NCI-H128 (cell line): Measurements from ENCODE around the gene AP2M1.
"Not testable (repeated sequence)": the region's sequence is repeated elsewhere in the genome, so short reads cannot be mapped to it uniquely, and the experiment has no call there.

ENCODE experiments used
- DNase-seq: peaks from one replicate; lab custom pipeline; 2025; ENCODE audit not compliant: unreplicated experiment; lab: John Stamatoyannopoulos, UW

AP2M1 gene

GRCh38 chr3:184174646-184175492, at the start of gene AP2M1:
Gene AP2M1 (plus strand): TSS chr3:184174855. CDS start chr3:184176994, 2,139 bp downstream.
- DNase-seq: peak; percentile 95

DNA sequence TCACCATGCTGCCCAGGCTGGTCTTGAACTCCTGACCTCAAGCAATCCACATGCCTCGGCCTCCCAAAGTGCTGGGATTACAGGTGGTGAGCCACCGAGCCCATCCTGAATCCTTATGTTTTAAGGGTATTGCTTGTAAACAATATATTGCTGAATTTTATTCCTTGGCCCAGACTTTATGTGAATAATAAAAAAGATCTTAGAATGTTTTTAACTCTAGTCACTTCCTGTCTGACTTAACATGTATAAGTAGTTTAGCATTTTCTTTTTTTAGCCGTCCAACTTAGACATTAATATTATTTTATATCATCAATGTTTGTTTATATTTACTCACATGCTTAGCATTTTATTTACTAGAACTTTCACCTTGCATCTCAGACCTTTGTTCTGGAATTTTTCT, 48.6 kb upstream of the AP2M1 start:
- no peak for DNase-seq

- DNase-seq: peak; percentile 30
These were observed 45.6 kb upstream of the AP2M1 start for GRCh38 chr3:184129012-184129411.

DNA sequence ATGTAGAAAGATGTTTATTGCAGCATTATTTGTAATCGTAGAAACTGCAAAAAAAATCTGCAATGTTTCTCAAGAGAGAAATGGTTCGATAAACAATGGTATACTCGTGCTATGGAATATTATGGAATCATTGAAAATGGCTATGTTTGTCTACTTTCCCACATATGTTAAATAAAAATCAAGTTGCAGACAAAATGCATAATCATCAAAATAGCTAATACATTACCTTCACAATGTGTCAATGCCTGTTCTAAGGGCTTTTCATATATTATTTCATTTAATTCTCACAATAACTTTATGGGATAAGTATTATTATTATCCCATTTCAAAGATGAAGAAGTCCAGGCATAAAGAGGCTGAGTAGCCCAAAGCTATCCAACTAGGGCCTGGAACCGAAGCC, 41.7 kb upstream of the AP2M1 start:
- DNase-seq: no peak

DNA sequence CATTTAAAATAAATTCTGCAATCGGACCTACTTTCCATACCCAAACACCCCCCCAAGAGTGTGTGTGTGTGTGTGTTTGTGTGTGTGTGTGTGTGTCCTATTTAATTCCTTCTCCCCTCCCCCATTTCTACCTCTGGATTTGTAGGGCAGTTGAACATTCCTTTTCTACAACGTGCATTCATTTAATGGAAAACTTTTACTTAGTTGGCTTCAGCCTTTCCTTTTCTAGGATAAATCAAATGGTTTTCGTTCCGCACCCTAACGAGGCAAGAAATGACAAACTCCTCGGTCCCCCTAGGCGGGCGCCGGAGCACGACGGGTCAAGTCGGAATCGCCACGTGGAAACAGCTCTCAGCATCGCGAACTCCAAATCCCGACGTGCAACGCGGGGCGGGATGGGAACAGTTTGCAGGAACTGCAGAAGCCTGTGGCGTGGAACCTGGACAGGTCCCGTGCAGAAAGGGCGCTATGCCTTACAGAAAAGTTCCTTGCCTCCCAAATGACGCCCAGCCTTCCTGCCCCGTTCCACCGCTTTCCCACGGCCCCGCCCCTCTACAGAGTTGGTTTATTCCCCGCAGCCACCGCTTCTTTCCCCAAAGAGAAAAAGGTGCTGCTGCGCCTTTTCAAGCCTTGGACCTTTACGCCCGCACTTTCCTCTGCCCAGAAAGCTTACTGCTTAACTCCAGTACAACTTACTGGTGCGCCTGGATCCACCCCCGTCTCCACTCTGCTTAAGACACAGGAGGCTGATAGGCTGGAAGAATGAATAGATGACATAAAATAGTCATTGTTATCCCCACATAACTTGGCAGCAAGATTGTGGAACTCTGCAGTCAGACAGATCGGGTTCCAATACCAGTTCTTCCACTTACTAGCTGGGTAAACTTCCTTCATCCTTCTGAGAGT, 40.6 kb upstream of the AP2M1 start:
- DNase-seq: peak; percentile 67

GRCh38 chr3:184134746-184135148, 39.9 kb upstream of the AP2M1 start:
- no peak for DNase-seq

- peak; percentile 94 for DNase-seq
These were observed 39.3 kb upstream of the AP2M1 start, which contains the start of gene EIF2B5 for GRCh38 chr3:184135149-184135910. Gene EIF2B5 (plus strand): TSS chr3:184135358. CDS start chr3:184135386, 28 bp downstream.

- no peak for DNase-seq
These were observed 38.8 kb upstream of the AP2M1 start for GRCh38 chr3:184135911-184136260.

GRCh38 chr3:184140436-184140835, 34.2 kb upstream of the AP2M1 start:
- DNase-seq: no peak

GRCh38 chr3:184142199-184142598, 32.5 kb upstream of the AP2M1 start:
- no peak for DNase-seq

DNA sequence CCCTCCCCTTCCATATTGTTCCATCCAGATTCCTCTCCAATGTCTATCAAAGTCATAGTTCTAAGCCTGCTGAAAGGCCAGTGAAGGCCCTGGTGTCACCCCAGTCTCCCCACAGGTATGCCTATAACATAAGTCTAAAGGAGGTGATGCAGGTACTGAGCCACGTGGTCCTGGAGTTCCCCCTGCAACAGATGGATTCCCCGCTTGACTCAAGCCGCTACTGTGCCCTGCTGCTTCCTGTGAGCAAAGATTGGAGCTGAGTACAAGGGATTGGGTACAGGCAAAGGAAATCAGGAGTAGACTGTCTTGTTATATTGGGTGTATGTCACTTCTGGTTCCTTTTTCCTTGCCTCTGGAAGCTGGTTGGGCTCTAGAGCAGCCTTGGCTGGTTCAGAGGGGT, 31.3 kb upstream of the AP2M1 start:
- no peak for DNase-seq

DNA sequence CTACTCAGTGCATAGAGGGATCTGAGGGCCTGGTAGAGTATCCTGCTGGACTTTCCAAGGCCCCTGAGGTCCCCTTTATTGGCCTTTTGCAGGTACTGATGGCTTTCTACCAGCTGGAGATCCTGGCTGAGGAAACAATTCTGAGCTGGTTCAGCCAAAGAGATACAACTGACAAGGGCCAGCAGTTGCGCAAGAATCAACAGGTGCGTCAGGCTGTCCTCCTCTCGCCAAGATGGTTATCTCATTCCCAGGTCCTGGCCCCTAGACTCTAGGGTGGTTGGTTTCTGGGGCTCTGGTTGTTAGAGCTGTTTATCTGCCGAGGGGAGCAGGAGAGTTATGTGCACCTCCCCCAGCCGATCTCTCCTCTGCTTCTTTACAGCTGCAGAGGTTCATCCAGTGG, 30.1 kb upstream of the AP2M1 start:
- no peak for DNase-seq

DNA sequence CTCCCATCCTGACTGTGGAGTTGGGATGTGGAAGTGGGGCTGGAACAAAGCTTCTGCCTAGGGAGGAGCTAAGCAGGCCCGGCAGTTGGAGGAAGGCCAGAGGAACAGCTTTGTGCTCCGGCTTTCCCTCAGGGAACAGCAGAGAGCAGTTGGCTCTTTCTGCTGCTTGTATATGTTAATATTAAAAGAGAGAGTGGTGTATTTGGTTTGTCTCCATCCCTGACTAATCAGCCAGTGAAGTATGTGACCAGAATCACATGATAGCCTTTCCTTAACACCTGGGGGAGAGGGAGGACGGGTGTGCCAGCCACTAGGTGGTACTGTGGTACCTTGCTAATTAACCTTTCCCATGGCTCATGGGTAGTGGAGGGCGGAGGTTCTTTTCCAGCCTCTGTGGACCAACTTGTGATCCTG, 29.5 kb upstream of the AP2M1 start:
- peak; percentile 25 for DNase-seq

- DNase-seq: no peak
These were observed 28.8 kb upstream of the AP2M1 start for GRCh38 chr3:184145751-184146270.

DNA sequence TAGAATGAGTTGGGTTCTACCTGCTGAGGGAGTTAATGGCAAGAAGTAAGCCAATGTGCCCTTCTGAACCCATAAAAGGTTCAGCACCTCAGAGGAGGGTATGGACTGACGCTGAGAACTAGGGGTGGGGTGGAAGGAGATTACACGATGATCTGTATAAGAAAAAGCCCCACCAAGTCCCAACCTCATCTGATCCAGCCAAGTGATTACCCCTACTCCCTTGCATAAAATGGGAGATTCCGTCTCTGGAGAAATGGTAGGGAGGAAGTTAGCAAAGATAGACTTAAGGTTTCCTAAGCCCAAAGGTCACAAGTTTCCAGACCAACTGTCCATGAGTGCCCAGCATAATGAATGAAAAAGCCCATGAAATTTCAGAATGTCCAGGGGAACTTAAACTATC, 26.6 kb upstream of the AP2M1 start:
- DNase-seq: no peak

DNA sequence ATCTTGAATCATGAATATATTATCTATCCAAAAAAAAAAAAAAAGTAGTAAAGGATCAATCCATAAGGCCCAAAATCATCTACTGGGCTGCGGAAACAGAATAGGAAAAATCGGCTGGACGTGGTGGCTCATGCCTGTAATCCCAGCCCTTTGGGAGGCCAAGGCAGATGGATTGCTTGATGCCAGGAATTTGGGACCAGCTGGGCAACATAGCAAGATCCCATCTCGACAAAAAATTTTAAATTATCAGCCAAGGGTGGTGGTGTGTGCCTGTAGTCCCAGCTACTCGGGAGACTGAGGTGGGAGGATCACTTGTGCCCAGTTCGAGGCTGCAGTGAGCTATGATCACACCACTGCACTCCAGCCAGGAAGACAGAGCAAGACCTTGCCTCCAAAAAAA, 25.5 kb upstream of the AP2M1 start:
- no peak for DNase-seq

- DNase-seq: not testable (repeated sequence)
These were observed 24.9 kb upstream of the AP2M1 start for GRCh38 chr3:184149770-184150169.

DNA sequence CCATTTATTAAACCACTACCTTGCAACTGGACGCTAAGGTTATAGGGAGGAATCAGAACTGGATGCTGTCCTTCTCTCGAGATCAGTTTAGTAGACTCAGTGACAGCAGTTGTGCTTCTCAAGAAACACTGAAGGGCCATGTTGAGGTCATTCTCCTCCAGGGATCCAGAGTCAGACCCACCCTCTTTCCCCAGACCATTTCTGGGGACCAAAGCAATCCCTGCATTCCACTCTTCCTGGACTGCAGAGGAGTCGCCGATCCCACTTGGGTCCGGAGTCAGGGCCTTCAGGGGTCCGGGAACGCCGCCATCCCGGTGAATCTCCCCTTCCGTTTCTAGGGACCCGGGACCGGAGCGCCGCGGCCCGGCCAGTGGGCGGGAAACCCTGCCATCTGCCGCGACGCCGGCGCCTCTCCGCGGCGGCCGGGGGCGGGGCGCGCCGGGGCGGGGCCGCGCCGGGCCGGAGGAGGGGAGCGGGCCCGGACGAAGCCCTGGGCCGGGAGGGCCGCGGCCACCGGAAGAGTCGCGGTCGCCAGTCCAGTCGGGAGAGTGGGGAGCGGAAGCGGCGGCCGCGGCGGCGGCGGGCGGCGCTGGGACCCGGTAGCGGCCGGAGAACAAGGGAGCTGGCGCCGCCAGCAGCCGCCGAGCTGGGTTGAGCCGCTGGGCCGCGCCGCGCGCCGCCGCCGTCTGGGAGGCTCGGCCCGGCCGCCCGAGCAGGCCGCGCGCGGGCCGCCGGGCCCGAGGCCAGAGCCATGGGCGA, 19.6 kb upstream of the AP2M1 start, which contains the start of gene DVL3:
DVL3 (plus strand) TSS at position 493 of the 759 bp plus-strand sequence; CDS start at position 752, 259 bp downstream.
- DNase-seq: no peak

- DNase-seq: no peak
These were observed 18.8 kb upstream of the AP2M1 start for GRCh38 chr3:184155644-184156521.
